GM19025 (cell line): ENCODE data around the gene CDH4.

Experiments
- ATAC-seq: cut with Tn5 transposase; IDR thresholded peaks from one replicate; pipeline ENCODE4 v1.9.1; 2021; ENCODE audit warnings: mild to moderate bottlenecking, low read depth, moderate library complexity; ENCODE audit not compliant: unreplicated experiment

Gene CDH4

GRCh38 chr20:61900945-61901293 lies 648.9 kb downstream of the CDH4 start:
- ATAC-seq, result no peak

- no peak for ATAC-seq
Observed at GRCh38 chr20:61901392-61902220, 649.5 kb downstream of the CDH4 start.

DNA sequence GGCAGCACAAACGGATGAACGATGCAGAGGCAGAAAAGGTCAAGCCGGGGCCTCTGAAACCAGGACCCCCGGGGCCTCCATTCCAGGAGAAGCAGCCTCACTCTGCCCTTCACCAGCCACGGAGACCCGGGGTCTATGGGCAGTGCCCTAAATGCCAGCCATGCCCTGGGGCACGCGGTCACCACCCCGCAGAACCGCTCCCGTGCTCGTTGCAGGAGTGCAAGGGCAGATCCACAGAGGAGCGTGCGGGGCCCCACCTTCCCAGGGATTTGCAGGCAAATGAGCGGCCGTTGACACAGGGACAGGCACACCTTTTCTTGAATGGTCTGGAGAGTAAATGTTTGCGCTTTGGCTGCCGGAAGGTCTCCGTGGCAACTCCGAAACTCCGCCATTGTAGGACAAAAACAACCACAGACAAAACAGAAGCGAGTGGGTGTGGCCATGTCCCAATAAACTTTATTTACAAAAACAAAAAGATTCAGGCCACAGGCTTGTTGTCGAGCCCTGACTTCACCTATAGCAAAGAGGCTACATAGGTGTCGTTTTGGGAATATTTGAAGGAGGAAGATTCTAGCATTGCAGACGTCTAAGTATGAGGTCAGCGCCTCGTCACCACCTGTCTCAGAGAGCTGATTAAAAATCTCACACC lies 650.3 kb downstream of the CDH4 start:
- ATAC-seq, result no peak

- ATAC-seq, result no peak
Observed at GRCh38 chr20:61903575-61904340, 651.7 kb downstream of the CDH4 start.

DNA sequence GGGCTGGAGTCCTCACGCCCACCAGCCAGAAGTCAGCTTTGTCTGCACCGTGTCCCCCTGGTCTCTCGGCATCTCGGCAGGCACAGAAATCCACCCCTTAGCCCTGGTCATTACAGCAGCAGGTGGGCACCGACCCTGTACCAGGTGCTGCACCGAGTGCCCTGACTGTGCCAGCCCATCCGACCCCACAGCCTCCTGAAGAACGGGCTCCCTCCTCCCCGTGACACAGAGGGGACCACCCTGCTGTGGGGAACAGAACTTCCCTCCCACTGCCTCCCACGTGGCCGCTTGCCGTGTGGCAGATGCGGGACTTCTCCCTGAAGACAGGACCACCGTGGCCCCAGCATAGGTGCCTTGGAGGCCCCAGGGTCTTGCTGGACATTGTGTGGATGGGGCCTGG lies 652.4 kb downstream of the CDH4 start:
- no peak for ATAC-seq

DNA sequence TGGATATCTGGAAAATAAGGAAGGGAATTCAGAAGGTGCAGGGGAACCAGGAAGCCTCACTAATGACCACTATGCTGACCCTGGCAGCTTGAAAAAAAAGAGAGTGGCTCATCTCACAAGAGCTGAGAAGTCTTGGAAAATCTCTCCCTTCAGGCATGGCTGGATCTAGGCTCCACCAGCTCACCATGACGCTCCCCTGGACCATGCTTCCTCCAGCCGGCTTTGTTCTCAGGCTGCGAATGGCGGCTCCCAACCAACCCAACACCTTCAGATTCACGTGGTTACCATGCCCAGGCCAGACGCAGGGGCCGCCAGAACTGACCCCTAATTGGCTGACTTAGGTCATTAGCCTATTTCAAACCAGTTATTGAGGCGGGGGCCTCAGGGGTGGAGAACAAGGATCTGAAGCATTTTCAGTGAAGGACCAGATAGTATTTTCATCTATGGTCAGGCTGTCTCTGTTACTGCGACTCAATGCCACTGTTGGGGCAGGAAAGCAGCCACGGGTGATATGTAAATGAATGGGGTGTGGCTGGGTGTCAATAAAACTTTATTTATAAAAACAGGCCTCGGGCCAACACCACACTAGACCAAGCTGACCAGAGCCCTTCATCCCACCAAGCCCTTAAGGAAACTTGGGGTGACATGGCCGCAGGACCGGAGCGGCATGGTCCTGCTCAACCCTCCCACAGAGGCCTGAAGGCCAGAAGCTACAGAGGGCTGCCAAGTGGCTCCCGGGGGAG lies 653.9 kb downstream of the CDH4 start:
- ATAC-seq, result no peak

GRCh38 chr20:61907081-61907891 lies 655.2 kb downstream of the CDH4 start:
- no peak for ATAC-seq

DNA sequence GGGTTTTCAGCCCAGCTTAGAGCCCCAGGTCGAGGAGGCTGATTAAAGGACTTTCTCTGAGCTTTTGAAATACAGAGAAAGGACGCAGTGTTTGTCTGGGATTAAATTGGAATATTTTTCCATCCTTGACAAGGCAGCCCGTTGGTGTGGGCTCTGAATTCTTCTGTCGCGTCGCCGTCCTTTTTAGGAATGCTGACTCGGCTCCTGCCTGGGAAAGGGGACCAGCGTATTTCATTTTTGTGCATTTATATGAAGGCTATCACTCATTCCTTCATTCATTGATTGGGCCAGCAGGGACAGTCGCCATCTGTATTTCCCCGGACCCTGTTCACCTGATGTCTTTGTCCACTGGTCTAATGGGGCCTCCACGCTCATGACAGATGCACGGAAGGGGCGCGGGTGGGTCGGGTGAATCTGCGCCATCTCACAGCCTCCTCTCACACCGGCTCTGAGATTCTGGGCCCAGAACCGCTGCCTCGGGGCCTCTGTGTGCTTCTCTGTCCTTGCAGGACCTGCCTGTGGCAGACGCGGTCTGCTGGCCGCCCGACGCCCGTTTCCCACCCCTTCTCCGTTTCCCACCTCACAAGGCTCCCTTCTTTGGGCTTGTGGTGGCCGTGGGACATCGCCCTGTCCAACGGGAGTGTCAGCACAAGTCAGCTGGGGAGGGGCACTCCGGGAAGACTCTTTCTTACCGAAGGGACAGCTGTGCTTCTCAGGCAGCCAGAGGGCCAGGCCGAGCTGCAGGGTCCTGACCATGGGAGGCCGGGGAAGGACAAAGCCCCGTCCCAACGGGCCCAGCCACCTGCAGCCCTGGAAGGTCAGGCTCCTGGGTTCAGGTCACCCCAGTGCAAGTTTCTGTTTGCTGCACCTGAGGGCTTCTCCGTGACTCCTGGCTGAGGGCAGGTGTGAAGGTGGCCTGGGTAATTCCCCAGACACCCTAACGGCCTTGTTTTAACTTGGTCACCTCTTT lies 656.3 kb downstream of the CDH4 start:
- no peak for ATAC-seq

- no peak for ATAC-seq
Observed at GRCh38 chr20:61909028-61909427, 657.0 kb downstream of the CDH4 start.

GRCh38 chr20:61909821-61910220 lies 657.8 kb downstream of the CDH4 start:
- ATAC-seq, result no peak

- no peak for ATAC-seq
Observed at GRCh38 chr20:61911824-61912223, 659.8 kb downstream of the CDH4 start.

DNA sequence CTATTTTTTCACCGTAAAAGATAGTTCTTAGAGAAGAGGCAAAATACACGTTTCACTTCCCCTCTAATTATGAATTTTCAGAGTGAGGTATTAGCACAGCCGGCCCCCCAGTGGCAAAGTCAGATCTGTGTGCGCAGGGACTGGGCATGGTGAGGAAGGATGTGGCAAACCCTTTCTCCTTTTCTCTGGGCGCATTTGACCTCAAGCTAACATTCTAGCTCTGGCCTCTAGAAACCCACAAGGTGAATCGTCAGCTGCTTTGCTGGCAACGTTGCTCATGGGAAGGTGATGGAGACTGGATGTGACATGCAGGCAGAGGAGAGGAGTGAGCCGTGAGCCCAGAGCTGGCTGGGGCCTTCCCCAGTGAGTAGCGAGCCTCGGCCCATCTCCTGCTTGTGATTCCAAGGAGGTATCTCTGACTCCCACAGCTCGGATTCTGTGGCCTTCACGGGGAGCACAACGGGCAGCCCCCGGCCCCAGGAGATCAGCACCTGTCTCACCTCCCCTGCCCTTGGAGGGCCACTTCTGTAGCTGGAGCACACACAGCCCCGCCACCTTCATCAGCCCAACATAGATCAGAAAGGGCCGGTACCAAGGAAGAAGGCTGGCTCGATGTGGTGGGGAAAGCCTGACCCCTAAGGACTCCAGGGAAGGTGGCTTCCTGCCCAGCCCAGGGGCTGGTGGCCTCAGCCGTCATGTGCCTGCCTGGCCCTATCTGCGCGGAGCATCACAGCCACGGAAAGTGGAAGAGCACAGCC lies 660.8 kb downstream of the CDH4 start:
- no peak for ATAC-seq

DNA sequence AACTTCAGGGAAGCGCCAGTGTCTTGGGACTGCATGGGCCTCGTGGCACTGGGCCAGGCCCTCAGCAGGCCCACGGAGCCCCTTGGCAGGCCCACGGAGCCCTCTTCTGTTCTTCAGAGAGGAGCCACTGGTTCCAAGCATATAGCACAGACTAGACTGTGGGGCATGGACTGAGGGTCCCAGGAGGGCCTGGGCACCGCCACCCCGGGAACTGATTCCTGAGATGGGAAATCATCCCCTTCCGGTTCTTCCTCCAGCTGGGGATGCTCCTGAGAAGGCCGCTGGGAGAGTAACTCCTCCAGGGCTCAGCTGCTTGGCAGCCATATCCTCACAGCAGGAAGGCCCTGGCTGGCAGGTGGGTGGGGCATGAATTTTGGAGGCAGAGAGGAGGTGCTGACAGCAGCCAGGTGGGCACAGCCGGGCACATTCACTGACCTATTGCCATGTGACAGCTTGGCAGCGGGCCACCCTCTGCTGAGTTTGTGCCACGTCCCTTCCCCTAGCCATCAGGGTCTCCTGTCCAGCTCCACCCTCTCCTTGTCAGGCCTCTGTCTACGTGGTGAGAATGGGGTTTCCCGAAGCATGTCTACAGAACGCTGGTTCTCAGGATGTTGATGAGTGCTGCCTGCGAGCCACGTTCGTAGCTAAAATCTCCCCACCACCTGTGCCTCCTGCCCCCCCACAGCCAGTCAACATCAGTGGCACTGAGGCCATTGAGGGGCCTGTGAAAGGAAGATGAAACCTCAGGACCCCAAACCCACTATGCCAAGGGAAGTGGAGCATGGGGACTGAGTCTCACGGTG lies 661.6 kb downstream of the CDH4 start:
- no peak for ATAC-seq

DNA sequence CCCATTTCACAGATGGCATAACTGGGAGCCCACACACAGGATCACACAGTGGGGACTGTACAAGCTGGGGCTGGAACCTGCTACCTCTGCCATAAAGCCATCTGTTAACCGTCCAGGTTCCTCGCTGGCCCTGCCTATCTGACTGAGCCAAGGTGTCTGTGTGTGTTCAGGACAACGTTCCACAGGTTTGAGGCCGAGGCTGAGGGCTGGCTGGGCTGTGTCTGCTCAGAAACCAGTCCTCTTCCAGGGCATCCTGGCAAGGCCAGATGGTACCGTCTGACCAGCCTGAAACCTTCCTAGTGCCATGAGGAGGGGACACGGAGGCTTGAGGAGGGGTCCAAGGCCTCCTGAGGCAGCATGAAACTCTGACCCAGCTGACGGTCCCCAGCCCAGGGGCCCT lies 663.0 kb downstream of the CDH4 start:
- ATAC-seq, result no peak

DNA sequence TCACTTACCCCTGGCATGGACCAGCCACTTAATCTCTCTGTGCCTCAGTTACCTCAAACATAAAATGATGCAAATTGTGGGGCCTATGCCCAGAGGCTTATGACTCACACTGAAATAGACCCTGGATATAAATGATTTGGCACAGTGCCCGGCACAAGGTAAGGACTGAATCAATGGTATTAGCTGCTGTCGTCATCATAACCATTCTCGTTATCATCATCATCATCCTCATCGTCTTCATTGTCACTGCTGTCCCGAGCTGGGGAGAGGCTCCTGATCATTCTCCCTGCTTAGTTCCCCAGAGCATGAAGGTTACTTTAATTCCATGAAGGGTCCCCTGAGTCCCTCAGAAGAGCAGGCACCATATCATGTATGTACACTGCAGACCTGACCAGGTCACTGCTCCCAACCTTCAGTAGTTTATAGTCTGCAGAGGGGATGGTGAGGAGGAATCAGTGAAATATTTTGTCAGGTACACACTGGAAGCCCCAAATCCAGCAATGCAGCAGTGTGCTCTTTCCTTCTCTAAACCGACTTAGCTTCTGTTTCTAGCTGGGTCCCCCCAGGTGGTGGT lies 664.3 kb downstream of the CDH4 start:
- ATAC-seq, result no peak

- ATAC-seq, result no peak
Observed at GRCh38 chr20:61917474-61918145, 665.5 kb downstream of the CDH4 start.
